Activated naive CD4-positive, alpha-beta T cell (primary cell): ENCODE results near the gene CETP.

Experiments
- DNase-seq, 4 experiments: peaks; one replicate each; lab custom pipeline; 2025; lab: John Stamatoyannopoulos, UW

CETP gene

GRCh38 chr16:57022445-57022844 is 60.7 kb downstream of the CETP start:
- no peak for DNase-seq

GRCh38 chr16:57023541-57024249 is 61.9 kb downstream of the CETP start:
- peak in 3 of 4 experiments; percentile 23 to 44 (median 25) for DNase-seq

- no peak for DNase-seq
Measured at GRCh38 chr16:57024894-57025680, 63.3 kb downstream of the CETP start.

- DNase-seq = no peak
Measured at GRCh38 chr16:57025941-57026777, 64.4 kb downstream of the CETP start.

- no peak for DNase-seq
Measured at GRCh38 chr16:57026778-57027062, 65.0 kb downstream of the CETP start.

- DNase-seq = no peak
Measured at GRCh38 chr16:57027067-57027466, 65.3 kb downstream of the CETP start.

- no peak for DNase-seq
Measured at GRCh38 chr16:57028086-57028485, 66.3 kb downstream of the CETP start.

- DNase-seq = no peak
Measured at GRCh38 chr16:57029161-57030160, 67.7 kb downstream of the CETP start.

- no peak for DNase-seq
Measured at GRCh38 chr16:57030346-57030902, 68.7 kb downstream of the CETP start.

- no peak for DNase-seq
Measured at GRCh38 chr16:57031156-57031555, 69.4 kb downstream of the CETP start.

- DNase-seq = no peak
Measured at GRCh38 chr16:57032346-57032745, 70.6 kb downstream of the CETP start.

- no peak for DNase-seq
Measured at GRCh38 chr16:57032931-57033330, 71.2 kb downstream of the CETP start.
